ENCODE measurements around the gene CALML6.

The CALML6 gene

GRCh38 chr1:1937061-1937460 lies 22.0 kb downstream of the CALML6 start:
- no peaks in the 10 kb centered on the region for H3K36me3 ChIP-seq (ENCODE audit: control insufficient read depth, insufficient read depth, low read length)
- no peak for DNase-seq (ENCODE audit: extremely low read depth, insufficient read length)
- H3K27me3 ChIP-seq (replicated peaks; ENCODE audit: control insufficient read depth, insufficient read depth, low read length): no peaks in the 10 kb centered on the region
- no peak for TF ChIP-seq CTCF (IDR thresholded peaks at IDR 0.05; ENCODE audit: insufficient read depth, low read length, poor library complexity, severe bottlenecking)
- H3K4me3 ChIP-seq (replicated peaks; ENCODE audit: low read depth, low read length): no peak overlapping the region

- no peaks in the 10 kb centered on the region for H3K27me3 ChIP-seq (replicated peaks; ENCODE audit: control insufficient read depth, insufficient read depth, low read length)
- no peak for TF ChIP-seq CTCF (IDR thresholded peaks at IDR 0.05; ENCODE audit: insufficient read depth, low read length, poor library complexity, severe bottlenecking)
- H3K36me3 ChIP-seq (ENCODE audit: control insufficient read depth, insufficient read depth, low read length): no peaks in the 10 kb centered on the region
- no peak overlapping the region for H3K4me3 ChIP-seq (replicated peaks; ENCODE audit: low read depth, low read length)
- no peak for DNase-seq (ENCODE audit: extremely low read depth, insufficient read length)
Measured at GRCh38 chr1:1937549-1938275, 22.7 kb downstream of the CALML6 start.

GRCh38 chr1:1938276-1938573 lies 23.2 kb downstream of the CALML6 start:
- Histone ChIP-seq H3K4me3 (replicated peaks; ENCODE audit: low read depth, low read length) (no peak overlapping the region), H3K27me3 (replicated peaks; ENCODE audit: control insufficient read depth, insufficient read depth, low read length) (no peaks in the 10 kb centered on the region), H3K36me3 (ENCODE audit: control insufficient read depth, insufficient read depth, low read length) (no peaks in the 10 kb centered on the region)
- DNase-seq (ENCODE audit: extremely low read depth, insufficient read length): no peak
- TF ChIP-seq CTCF (IDR thresholded peaks at IDR 0.05; ENCODE audit: insufficient read depth, low read length, poor library complexity, severe bottlenecking): no peak

GRCh38 chr1:1938613-1939295 lies 23.7 kb downstream of the CALML6 start:
- TF ChIP-seq CTCF (IDR thresholded peaks at IDR 0.05; ENCODE audit: insufficient read depth, low read length, poor library complexity, severe bottlenecking): no peak
- no peak overlapping the region for H3K4me3 ChIP-seq (replicated peaks; ENCODE audit: low read depth, low read length)
- DNase-seq (ENCODE audit: extremely low read depth, insufficient read length): no peak
- no peaks in the 10 kb centered on the region for H3K36me3 ChIP-seq (ENCODE audit: control insufficient read depth, insufficient read depth, low read length)
- H3K27me3 ChIP-seq (replicated peaks; ENCODE audit: control insufficient read depth, insufficient read depth, low read length): no peaks in the 10 kb centered on the region

- no peak for DNase-seq (ENCODE audit: extremely low read depth, insufficient read length)
- TF ChIP-seq CTCF (IDR thresholded peaks at IDR 0.05; ENCODE audit: insufficient read depth, low read length, poor library complexity, severe bottlenecking): no peak
- no peaks in the 10 kb centered on the region for H3K36me3 ChIP-seq (ENCODE audit: control insufficient read depth, insufficient read depth, low read length)
- no peak overlapping the region for H3K4me3 ChIP-seq (replicated peaks; ENCODE audit: low read depth, low read length)
- H3K27me3 ChIP-seq (replicated peaks; ENCODE audit: control insufficient read depth, insufficient read depth, low read length): no peaks in the 10 kb centered on the region
Measured at GRCh38 chr1:1939296-1940122, 24.4 kb downstream of the CALML6 start.
